ENCODE measurements around the gene CACUL1. TPM values are rescaled to one million over a fixed set of nuclear protein-coding genes. Genes with fewer than 3 reads are reported as not detected.
"Not testable (repeated sequence)": the region's sequence is repeated elsewhere in the genome, so short reads cannot be mapped to it uniquely, and the experiment has no call there.

CACUL1 gene
- total RNA-seq, 1 donor from 2014 or later = 27.6 TPM

GRCh38 chr10:118672153-118672552, 82.6 kb downstream of the CACUL1 start:
- Mint-ChIP-seq H3K27ac (no peak overlapping the region), H3K36me3 (ENCODE audit: low read depth) (peaks cover 5% of the 10 kb centered on the region), H3K27me3 (no peaks in the 10 kb centered on the region), H3K4me1 (no peaks in the 10 kb centered on the region), H3K4me3 (no peak overlapping the region), H3K9me3 (no peaks in the 10 kb centered on the region)
- DNase-seq = no peak
- intact Hi-C loops (cut with micrococcal nuclease) = no loop called here

DNA sequence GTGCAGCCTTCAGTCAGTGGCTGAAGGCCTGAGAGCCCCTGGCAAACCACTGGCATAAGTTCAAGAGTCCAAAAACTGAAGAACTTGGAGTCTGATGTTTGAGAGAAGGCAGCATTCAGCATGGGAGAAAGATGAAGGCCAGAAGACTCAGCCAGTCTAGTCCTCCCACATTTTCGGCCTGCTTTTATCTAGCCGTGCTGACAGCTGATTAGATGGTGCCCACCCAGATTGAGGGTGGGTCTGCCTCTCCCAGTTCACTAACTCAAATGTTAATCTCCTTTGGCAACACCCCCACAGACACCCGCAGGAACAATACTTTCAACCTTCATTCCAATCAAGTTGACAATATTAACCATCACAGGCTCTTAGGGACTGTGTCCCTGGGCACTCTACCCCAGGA, 83.5 kb downstream of the CACUL1 start:
- DNase-seq; intact Hi-C loops (cut with micrococcal nuclease); H3K9me3 Mint-ChIP-seq; H3K4me3 Mint-ChIP-seq; H3K27me3 Mint-ChIP-seq; H3K36me3 Mint-ChIP-seq (ENCODE audit: low read depth); H3K4me1 Mint-ChIP-seq; H3K27ac Mint-ChIP-seq: not testable (repeated sequence)

GRCh38 chr10:118670472-118671124, 84.2 kb downstream of the CACUL1 start:
- Mint-ChIP-seq H3K4me1 (no peaks in the 10 kb centered on the region), H3K27me3 (no peaks in the 10 kb centered on the region), H3K4me3 (no peak overlapping the region), H3K36me3 (ENCODE audit: low read depth) (peaks cover 5% of the 10 kb centered on the region), H3K27ac (no peak overlapping the region), H3K9me3 (no peaks in the 10 kb centered on the region)
- DNase-seq = no peak
- intact Hi-C loops (cut with micrococcal nuclease) = no loop called here

DNA sequence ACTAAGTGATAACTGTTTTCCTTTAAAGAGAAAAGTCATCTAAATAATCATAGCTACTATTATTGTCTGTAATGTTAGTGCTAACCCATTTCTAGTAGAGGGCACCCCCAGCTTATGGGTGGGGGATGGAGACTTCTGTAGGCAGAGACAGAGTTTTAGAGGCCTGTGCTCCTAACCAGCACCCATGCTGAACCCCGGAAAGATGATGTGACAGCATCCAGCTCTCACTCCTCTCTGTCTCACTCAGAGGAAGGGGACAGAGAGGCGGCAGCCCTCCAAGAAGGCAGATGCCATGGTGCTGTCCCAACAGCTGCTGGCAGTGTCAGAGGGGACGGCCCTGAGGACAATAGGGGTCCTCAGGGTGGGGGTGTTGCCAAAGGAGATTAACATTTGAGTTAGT, 84.9 kb downstream of the CACUL1 start:
- peaks cover 4% of the 10 kb centered on the region for H3K36me3 Mint-ChIP-seq (ENCODE audit: low read depth)
- intact Hi-C loops (cut with micrococcal nuclease) = no loop called here
- H3K27ac Mint-ChIP-seq = no peak overlapping the region
- no peaks in the 10 kb centered on the region for H3K4me1 Mint-ChIP-seq
- no peaks in the 10 kb centered on the region for H3K27me3 Mint-ChIP-seq
- DNase-seq = no peak
- H3K9me3 Mint-ChIP-seq = no peaks in the 10 kb centered on the region
- no peak overlapping the region for H3K4me3 Mint-ChIP-seq

DNA sequence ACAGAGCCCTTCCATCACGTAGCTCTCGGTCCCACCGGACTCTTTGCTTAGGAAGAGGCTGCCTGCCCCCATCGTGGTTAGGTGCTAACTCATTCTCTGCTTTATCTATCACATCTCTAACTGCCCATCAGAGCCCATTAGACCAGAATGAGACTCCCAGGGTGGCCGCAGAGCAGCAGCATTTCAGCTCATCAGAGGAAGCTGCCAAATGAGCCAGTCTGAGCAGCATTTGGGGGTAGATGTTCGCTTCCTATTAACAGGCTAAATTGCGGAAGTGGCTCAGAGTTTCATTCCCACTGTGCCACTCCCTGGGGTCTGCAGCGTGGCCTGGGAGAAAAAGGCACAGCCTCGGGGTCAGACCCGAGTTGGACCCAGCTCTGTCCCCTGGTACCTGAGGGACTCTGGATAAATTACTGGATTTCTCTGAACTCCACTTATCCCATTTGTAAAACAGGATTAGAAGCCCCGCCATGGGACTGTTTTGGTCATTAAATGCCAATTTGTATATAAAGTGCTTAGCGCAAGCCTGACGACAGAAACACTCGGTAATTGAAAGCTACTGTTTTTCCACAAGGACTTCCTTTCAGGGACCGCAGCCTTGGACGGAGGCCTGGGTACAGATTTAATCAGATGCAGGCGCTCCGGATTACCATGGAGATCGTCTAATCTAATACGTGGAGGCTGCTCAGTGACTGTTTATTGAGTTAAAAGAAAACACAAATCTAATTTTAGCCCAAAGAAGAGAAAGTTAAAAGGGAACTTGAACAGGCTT, 85.6 kb downstream of the CACUL1 start:
- intact Hi-C loops (cut with micrococcal nuclease) = no loop called here
- DNase-seq = no peak
- Mint-ChIP-seq H3K27ac (no peak overlapping the region), H3K4me3 (no peak overlapping the region), H3K27me3 (no peaks in the 10 kb centered on the region), H3K4me1 (no peaks in the 10 kb centered on the region), H3K36me3 (ENCODE audit: low read depth) (peaks cover 2% of the 10 kb centered on the region), H3K9me3 (no peaks in the 10 kb centered on the region)

DNA sequence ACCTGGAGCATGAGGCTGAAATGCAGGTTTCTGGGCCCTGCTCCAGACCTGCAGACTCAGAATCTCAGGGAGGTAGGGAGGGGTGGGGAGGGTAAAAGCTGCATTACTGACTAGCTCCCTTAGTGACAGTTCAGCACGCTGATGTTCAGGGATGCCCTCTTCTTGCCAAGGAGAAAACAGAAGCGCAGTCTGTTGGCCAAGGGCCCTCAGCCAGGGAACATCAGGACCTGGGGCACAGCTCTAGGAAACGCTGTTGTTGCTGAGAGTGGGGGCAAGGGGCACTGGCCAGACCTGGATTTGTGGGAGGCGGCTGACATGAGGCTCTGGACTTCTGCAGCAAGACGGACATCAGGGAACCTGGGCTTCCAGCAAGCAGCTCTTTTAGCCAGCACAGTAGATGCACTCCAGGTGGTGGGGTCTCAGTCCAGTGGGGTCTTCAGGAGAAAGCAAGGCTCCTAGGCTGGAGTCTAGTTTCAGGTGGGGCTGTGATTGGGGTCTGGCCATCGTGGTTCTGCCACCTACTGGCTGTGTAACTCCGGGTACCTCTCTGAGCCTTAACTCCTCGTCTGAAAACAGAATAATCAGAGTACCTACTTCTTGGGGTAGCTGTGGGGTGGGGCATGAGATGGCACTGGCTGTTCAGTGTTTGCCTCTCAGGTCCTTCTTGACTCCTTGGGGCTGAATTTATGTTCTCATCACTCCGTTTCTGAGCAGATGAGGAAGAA, 86.4 kb downstream of the CACUL1 start:
- H3K4me3 Mint-ChIP-seq = no peak overlapping the region
- H3K36me3 Mint-ChIP-seq (ENCODE audit: low read depth) = no peaks in the 10 kb centered on the region
- intact Hi-C loops (cut with micrococcal nuclease) = no loop called here
- H3K27me3 Mint-ChIP-seq = peaks cover 2% of the 10 kb centered on the region
- no peak for DNase-seq
- no peaks in the 10 kb centered on the region for H3K4me1 Mint-ChIP-seq
- no peak overlapping the region for H3K27ac Mint-ChIP-seq
- no peaks in the 10 kb centered on the region for H3K9me3 Mint-ChIP-seq

DNA sequence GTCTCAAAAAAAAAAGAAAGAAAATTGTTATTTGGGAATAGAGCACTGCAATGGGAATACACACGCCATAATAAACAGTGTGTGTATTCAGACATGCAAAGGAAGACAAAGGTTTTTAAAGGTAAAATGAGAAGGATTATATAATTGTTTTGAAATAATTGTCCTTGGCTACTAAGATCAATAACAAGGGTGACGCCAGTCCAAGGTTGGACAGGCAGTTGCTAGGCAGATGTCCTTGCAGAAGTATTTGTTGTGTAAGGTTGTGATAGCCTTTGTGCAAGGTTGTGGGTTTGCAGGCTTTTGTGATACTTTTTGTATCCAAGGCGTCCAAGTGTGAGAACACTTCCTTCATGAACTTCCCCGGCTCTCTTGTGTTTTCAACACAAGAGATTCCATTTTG, 87.0 kb downstream of the CACUL1 start:
- H3K9me3 Mint-ChIP-seq = no peaks in the 10 kb centered on the region
- no peak for DNase-seq
- no peak overlapping the region for H3K27ac Mint-ChIP-seq
- H3K4me3 Mint-ChIP-seq = no peak overlapping the region
- H3K27me3 Mint-ChIP-seq = peaks cover 6% of the 10 kb centered on the region
- H3K4me1 Mint-ChIP-seq = no peaks in the 10 kb centered on the region
- intact Hi-C loops (cut with micrococcal nuclease) = no loop called here
- H3K36me3 Mint-ChIP-seq (ENCODE audit: low read depth) = no peaks in the 10 kb centered on the region

DNA sequence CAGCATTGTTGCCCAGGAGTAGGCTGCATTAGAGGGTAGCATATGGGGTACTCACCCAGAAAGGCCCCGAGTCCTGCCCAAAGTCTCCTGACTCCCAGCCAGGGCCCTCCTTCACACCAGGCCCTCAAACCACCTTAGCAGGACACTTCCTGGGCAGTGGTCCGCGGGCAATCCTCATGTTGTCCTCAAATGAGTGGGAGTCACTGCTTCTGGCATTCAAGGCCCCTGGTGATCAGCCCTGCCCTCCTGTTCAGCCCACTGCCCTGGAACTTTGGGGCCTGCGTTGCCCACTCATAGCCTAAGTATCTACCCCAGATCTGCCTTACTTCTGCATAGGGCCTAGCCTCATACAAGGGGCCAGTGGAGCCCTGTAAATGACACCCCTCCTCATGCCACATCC, 88.4 kb downstream of the CACUL1 start:
- intact Hi-C loops (cut with micrococcal nuclease) = no loop called here
- Mint-ChIP-seq H3K9me3 (no peaks in the 10 kb centered on the region), H3K27ac (no peak overlapping the region), H3K36me3 (ENCODE audit: low read depth) (no peaks in the 10 kb centered on the region), H3K27me3 (peaks cover 6% of the 10 kb centered on the region), H3K4me1 (peaks cover 3% of the 10 kb centered on the region), H3K4me3 (no peak overlapping the region)
- DNase-seq = no peak

- Mint-ChIP-seq H3K27me3 (peaks cover 6% of the 10 kb centered on the region), H3K9me3 (no peaks in the 10 kb centered on the region), H3K36me3 (ENCODE audit: low read depth) (no peaks in the 10 kb centered on the region), H3K27ac (no peak overlapping the region), H3K4me3 (no peak overlapping the region), H3K4me1 (peaks cover 7% of the 10 kb centered on the region)
- DNase-seq = no peak
- intact Hi-C loops (cut with micrococcal nuclease) = no loop called here
Measured at GRCh38 chr10:118664321-118664720, 90.4 kb downstream of the CACUL1 start.

DNA sequence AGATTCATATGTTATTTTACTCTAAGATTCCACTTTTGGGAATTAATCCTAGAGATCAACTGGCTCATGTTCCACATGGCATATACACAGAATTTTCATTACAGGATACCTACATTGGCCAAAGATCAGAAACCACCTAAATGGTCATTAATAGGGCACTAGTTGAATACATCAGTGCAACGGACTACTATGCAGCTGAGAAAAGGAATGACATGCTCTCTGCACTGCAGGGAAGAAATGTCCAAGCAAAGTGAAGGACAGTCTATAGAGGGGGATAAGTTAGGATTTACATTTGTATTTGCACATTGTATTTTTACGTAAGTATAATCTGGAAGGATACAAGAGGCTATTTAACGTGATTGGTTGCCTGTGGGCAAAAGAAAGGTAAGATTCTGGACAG, 91.6 kb downstream of the CACUL1 start:
- DNase-seq = no peak
- H3K4me1 Mint-ChIP-seq = peaks cover 16% of the 10 kb centered on the region
- no peaks in the 10 kb centered on the region for H3K36me3 Mint-ChIP-seq (ENCODE audit: low read depth)
- no peak overlapping the region for H3K4me3 Mint-ChIP-seq
- H3K27ac Mint-ChIP-seq = no peak overlapping the region
- intact Hi-C loops (cut with micrococcal nuclease) = no loop called here
- no peaks in the 10 kb centered on the region for H3K9me3 Mint-ChIP-seq
- H3K27me3 Mint-ChIP-seq = peaks cover 6% of the 10 kb centered on the region

GRCh38 chr10:118662228-118663035, 92.3 kb downstream of the CACUL1 start:
- intact Hi-C loops (cut with micrococcal nuclease) = no loop called here
- H3K9me3 Mint-ChIP-seq = no peaks in the 10 kb centered on the region
- no peak overlapping the region for H3K4me3 Mint-ChIP-seq
- no peak overlapping the region for H3K27ac Mint-ChIP-seq
- H3K36me3 Mint-ChIP-seq (ENCODE audit: low read depth) = no peaks in the 10 kb centered on the region
- H3K4me1 Mint-ChIP-seq = peaks cover 21% of the 10 kb centered on the region
- H3K27me3 Mint-ChIP-seq = peaks cover 6% of the 10 kb centered on the region
- DNase-seq = no peak

GRCh38 chr10:118658762-118659161, 96.0 kb downstream of the CACUL1 start:
- H3K36me3 Mint-ChIP-seq (ENCODE audit: low read depth) = no peaks in the 10 kb centered on the region
- intact Hi-C loops (cut with micrococcal nuclease) = no loop called here

GRCh38 chr10:118658168-118658567, 96.6 kb downstream of the CACUL1 start:
- peaks cover 17% of the 10 kb centered on the region for H3K27me3 Mint-ChIP-seq
- intact Hi-C loops (cut with micrococcal nuclease); H3K27ac Mint-ChIP-seq; H3K36me3 Mint-ChIP-seq (ENCODE audit: low read depth): not testable (repeated sequence)
- peak overlapping the region; percentile 24 for H3K4me3 Mint-ChIP-seq
- peaks cover 24% of the 10 kb centered on the region for H3K4me1 Mint-ChIP-seq
- peaks cover 17% of the 10 kb centered on the region for H3K9me3 Mint-ChIP-seq
- DNase-seq = peak; percentile 71

More at GRCh38 chr10:118658762-118659161, 96.0 kb downstream of the CACUL1 start:
- peaks cover 19% of the 10 kb centered on the region for H3K27me3 Mint-ChIP-seq
- H3K4me1 Mint-ChIP-seq = peaks cover 24% of the 10 kb centered on the region
- no peak overlapping the region for H3K4me3 Mint-ChIP-seq
- H3K27ac Mint-ChIP-seq = no peak overlapping the region
- no peak for DNase-seq
- peaks cover 15% of the 10 kb centered on the region for H3K9me3 Mint-ChIP-seq

Data from activated CD4-positive, alpha-beta T cell treated with anti-CD3 and anti-CD28 coated beads, Interleukin-2, amount 10 ng/mL, durations not matched to agents 24 days and 14 days (primary cell).